DND-41 (cell line): ENCODE results near the gene NPAS1.

ENCODE experiments used
- ATAC-seq: fragments of 200-7000 bp; cut with Tn5 transposase; 3 replicates; pipeline ENCODE4 v1.9.1; 2021; ENCODE audit warnings: low read depth; ENCODE audit not compliant: insufficient read depth
- DNase-seq: peaks from one replicate; pipeline ENCODE4 v3.0.0-alpha.2; 2020
- H2AFZ ChIP-seq: 2 replicates; pipeline ENCODE4 v1.6.0; 2012; ENCODE audit warnings: low read depth, low read length
- H3K27ac ChIP-seq: 2 replicates; pipeline ENCODE4 v1.5.1; 2012; ENCODE audit warnings: low read length, inconsistent platforms
- H3K27me3 ChIP-seq: fragments of 200-600 bp; sonication (generic); 2 replicates; pipeline ENCODE4 v1.6.0; 2012; ENCODE audit warnings: low read length, mild to moderate bottlenecking, inconsistent platforms; ENCODE audit not compliant: insufficient read depth, poor library complexity
- H3K36me3 ChIP-seq: 2 replicates; pipeline ENCODE4 v1.5.1; 2012; ENCODE audit warnings: low read length, inconsistent platforms; ENCODE audit not compliant: insufficient read depth
- H3K4me1 ChIP-seq: 2 replicates; pipeline ENCODE4 v1.5.1; 2012; ENCODE audit warnings: mild to moderate bottlenecking, low read length; ENCODE audit not compliant: insufficient read depth
- H3K4me2 ChIP-seq: 2 replicates; pipeline ENCODE4 v1.6.0; 2012; ENCODE audit warnings: mild to moderate bottlenecking, moderate library complexity, low read length, inconsistent platforms; ENCODE audit not compliant: insufficient read depth
- H3K4me3 ChIP-seq, 2 experiments: fragments of 200-600 bp in 1 of 2; shearing (Covaris generic) in 1 of 2; 2 replicates each; pipeline ENCODE4 v1.5.1; 2012 to 2016; ENCODE audit warnings: inconsistent platforms in 2 of 2, low read length in 2 of 2, mild to moderate bottlenecking in 2 of 2, low read depth in 1 of 2, moderate library complexity in 1 of 2
- H3K79me2 ChIP-seq: 2 replicates; pipeline ENCODE4 v1.6.0; 2012; ENCODE audit warnings: low read length, inconsistent platforms; ENCODE audit not compliant: insufficient read depth
- H3K9ac ChIP-seq: 2 replicates; pipeline ENCODE4 v1.6.0; 2012; ENCODE audit warnings: low read depth, mild to moderate bottlenecking, inconsistent platforms, low read length, moderate library complexity
- H3K9me3 ChIP-seq: 2 replicates; pipeline ENCODE4 v1.5.1; 2012; ENCODE audit warnings: low read length, moderate library complexity, mild to moderate bottlenecking, inconsistent platforms; ENCODE audit not compliant: insufficient read depth, severe bottlenecking
- H4K20me1 ChIP-seq: 2 replicates; pipeline ENCODE4 v1.6.0; 2012; ENCODE audit warnings: low read length; ENCODE audit not compliant: insufficient read depth
- EZH2 ChIP-seq: IDR thresholded peaks from 3 replicates; pipeline ENCODE4 v1.6.1; 2012; ENCODE audit warnings: borderline replicate concordance, low read depth, mild to moderate bottlenecking, moderate library complexity, low read length, inconsistent platforms; ENCODE audit not compliant: severe bottlenecking
- TF ChIP-seq, protein P1 (sequence below): IDR thresholded peaks from 2 replicates; pipeline ENCODE4 v1.5.1; 2012; ENCODE audit warnings: borderline replicate concordance, low read length, moderate library complexity, mild to moderate bottlenecking; ENCODE audit not compliant: poor library complexity, severe bottlenecking; ENCODE audit errors: extremely low read depth

The NPAS1 gene

DNA sequence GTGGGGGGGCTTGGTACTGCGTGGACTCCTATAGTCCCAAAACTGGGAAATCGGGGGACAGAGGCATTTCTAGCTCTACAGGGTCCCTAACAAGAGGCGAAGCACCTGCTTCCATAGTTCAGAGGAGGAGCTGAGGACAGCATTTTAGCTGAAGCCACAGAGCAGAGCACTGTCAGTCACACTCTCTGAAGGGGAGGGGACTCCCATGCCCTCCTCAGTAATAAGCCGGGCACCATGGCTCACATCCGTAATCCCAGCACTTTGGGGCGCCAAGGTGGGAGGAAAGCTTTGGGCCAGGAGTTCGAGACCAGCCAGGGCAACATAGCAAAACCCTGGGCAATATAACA lies 3.8 kb downstream of the NPAS1 start:
- TF ChIP-seq, protein P1, sequence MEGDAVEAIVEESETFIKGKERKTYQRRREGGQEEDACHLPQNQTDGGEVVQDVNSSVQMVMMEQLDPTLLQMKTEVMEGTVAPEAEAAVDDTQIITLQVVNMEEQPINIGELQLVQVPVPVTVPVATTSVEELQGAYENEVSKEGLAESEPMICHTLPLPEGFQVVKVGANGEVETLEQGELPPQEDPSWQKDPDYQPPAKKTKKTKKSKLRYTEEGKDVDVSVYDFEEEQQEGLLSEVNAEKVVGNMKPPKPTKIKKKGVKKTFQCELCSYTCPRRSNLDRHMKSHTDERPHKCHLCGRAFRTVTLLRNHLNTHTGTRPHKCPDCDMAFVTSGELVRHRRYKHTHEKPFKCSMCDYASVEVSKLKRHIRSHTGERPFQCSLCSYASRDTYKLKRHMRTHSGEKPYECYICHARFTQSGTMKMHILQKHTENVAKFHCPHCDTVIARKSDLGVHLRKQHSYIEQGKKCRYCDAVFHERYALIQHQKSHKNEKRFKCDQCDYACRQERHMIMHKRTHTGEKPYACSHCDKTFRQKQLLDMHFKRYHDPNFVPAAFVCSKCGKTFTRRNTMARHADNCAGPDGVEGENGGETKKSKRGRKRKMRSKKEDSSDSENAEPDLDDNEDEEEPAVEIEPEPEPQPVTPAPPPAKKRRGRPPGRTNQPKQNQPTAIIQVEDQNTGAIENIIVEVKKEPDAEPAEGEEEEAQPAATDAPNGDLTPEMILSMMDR = no peak
- TF ChIP-seq EZH2 = no peak
- Histone ChIP-seq H3K4me2 (no peak overlapping the region), H3K4me3 (no peak overlapping the region), H3K27me3 (peaks cover 24% of the 10 kb centered on the region), H3K9me3 (no peaks in the 10 kb centered on the region), H2AFZ (no peak overlapping the region), H4K20me1 (no peaks in the 10 kb centered on the region), H3K36me3 (no peaks in the 10 kb centered on the region), H3K27ac (no peak overlapping the region), H3K4me1 (0 out of 2 replicates have a peak, but pooled peaks cover 4% of the 10 kb centered on the region), H3K79me2 (no peaks in the 10 kb centered on the region), H3K9ac (no peak overlapping the region)
- ATAC-seq (peak; percentile 48; the same call in 2 of the 3 replicates), DNase-seq (no peak)

DNA sequence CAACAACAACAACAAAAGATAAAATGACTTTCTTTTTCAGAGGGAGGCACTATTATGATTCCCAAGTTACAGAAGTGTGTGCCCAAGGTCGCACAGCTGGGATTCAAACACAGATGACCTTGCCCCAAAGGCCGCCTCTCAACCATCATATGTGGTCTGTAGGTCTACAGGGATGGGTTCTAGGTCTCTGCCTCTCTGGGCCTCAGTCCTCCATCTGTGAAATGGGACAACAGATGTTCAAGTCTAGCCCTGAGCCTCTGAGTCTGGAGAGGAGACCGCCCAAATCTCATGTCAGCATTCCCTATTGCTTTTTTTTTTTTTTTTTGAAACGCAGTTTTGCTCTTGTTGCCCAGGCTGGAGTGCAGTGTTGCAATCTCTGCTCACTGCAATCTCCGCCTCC lies 4.9 kb downstream of the NPAS1 start:
- H3K9ac ChIP-seq = no peak overlapping the region
- H3K27ac ChIP-seq = no peak overlapping the region
- peaks cover 24% of the 10 kb centered on the region for H3K27me3 ChIP-seq
- TF ChIP-seq, protein P1 = no peak
- H3K79me2 ChIP-seq = no peaks in the 10 kb centered on the region
- no peak overlapping the region for H3K4me3 ChIP-seq
- no peaks in the 10 kb centered on the region for H3K36me3 ChIP-seq
- no peak overlapping the region for H3K4me2 ChIP-seq
- no peaks in the 10 kb centered on the region for H4K20me1 ChIP-seq
- no peak for ATAC-seq
- DNase-seq = no peak
- 0 out of 2 replicates have a peak, but pooled peaks cover 4% of the 10 kb centered on the region for H3K4me1 ChIP-seq
- H3K9me3 ChIP-seq = no peaks in the 10 kb centered on the region
- no peak overlapping the region for H2AFZ ChIP-seq

DNA sequence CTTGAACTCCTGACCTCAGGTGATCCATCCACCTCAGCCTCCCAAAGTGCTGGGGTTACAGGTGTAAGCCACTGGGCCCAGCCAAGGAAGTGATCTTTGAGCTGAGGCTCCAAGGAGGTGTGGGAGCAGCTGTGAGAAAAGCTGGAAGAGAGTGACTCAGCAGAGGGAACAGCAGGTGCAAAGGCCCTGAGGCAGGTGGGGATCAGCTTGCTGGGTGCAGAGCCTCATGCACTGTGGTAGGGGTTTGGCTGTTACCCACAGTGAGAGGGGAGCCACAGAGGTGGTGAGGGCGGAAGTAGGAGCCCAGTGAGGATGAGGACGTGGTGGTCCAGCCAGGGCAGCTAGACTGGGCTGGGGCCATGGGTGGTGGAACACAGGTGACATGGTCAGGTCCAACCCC lies 6.5 kb downstream of the NPAS1 start:
- H3K4me3 ChIP-seq = no peak overlapping the region
- no peaks in the 10 kb centered on the region for H4K20me1 ChIP-seq
- no peaks in the 10 kb centered on the region for H3K79me2 ChIP-seq
- H3K27me3 ChIP-seq = peaks cover 24% of the 10 kb centered on the region
- no peak overlapping the region for H3K9ac ChIP-seq
- no peak overlapping the region for H2AFZ ChIP-seq
- H3K4me1 ChIP-seq = 0 out of 2 replicates have a peak, but pooled peaks cover 4% of the 10 kb centered on the region
- no peaks in the 10 kb centered on the region for H3K9me3 ChIP-seq
- no peak for TF ChIP-seq EZH2
- TF ChIP-seq, protein P1 = no peak
- H3K27ac ChIP-seq = no peak overlapping the region
- ATAC-seq = no peak
- H3K4me2 ChIP-seq = no peak overlapping the region
- H3K36me3 ChIP-seq = no peaks in the 10 kb centered on the region
- DNase-seq = no peak

DNA sequence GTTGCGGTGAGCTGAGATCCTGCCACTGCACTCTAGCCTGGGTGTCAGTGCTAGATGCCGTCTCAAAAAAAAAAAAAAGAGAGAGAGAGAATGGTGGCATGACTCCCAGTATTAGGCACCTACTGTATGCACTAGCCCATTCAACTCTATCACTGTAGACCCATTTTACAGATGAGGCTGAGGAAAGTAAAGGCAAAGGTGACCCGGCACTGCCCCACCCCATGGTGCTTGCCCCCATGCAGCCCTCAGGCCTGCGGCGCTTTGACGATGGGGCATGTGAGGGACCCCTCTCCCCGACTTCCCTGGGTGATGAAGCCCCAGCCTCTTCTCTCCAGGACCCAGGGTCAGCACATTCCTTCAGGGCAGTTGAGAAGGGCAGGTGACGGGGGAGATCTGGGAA lies 7.3 kb downstream of the NPAS1 start:
- H3K4me3 ChIP-seq = no peak overlapping the region
- no peak overlapping the region for H2AFZ ChIP-seq
- no peaks in the 10 kb centered on the region for H3K79me2 ChIP-seq
- TF ChIP-seq EZH2 = no peak
- TF ChIP-seq, protein P1 = no peak
- no peaks in the 10 kb centered on the region for H4K20me1 ChIP-seq
- ATAC-seq = no peak
- H3K4me1 ChIP-seq = 0 out of 2 replicates have a peak, but pooled peaks cover 4% of the 10 kb centered on the region
- no peaks in the 10 kb centered on the region for H3K9me3 ChIP-seq
- H3K27me3 ChIP-seq = peaks cover 23% of the 10 kb centered on the region
- no peaks in the 10 kb centered on the region for H3K36me3 ChIP-seq
- no peak overlapping the region for H3K27ac ChIP-seq
- no peak overlapping the region for H3K4me2 ChIP-seq
- DNase-seq = no peak
- H3K9ac ChIP-seq = no peak overlapping the region
